HG02571 (cell line): Measurements from ENCODE around the gene PUSL1.

Source experiments
- ATAC-seq: cut with Tn5 transposase; IDR thresholded peaks from one replicate; pipeline ENCODE4 v1.9.1; 2021; ENCODE audit warnings: mild to moderate bottlenecking, moderate library complexity; ENCODE audit not compliant: unreplicated experiment

Gene PUSL1

DNA sequence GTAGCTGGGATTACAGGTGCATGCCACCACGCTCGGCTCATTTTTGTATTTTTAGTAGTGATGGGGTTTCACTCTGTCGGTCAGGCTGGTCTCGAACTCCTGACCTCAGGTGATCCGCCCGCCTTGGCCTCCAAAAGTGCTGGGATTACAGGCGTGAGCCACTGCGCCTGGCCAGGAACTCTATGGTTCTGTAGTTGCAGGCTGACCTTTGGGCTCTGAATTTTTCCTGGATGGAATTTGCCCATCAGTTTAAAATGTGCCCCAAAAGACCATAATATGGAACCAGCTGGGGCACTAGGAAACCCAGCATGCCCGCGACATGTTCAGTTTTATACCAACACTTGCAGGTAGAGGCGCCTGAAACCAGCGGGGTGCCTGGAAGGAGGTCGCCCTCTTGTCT is 29.8 kb upstream of the PUSL1 start:
- no peak for ATAC-seq

DNA sequence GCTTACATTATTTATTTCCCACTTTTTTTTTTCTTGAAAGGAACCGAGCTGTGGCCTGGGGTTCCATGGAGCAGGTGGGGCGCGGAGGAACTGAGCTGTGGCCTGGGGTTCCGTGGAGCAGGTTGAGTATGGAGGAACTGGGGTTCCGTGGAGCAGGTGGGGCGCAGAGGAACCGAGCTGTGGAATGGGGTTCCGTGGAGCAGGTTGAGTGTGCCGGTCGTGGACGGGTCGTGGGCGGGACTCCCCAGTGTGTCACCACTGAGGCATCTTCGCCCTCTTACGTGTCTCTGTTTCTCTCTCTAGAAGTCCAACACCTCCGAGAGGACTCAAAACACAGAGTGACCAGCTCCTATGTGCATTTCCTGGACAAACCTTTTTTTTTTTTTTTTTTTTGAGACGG is 29.4 kb upstream of the PUSL1 start:
- no peak for ATAC-seq

DNA sequence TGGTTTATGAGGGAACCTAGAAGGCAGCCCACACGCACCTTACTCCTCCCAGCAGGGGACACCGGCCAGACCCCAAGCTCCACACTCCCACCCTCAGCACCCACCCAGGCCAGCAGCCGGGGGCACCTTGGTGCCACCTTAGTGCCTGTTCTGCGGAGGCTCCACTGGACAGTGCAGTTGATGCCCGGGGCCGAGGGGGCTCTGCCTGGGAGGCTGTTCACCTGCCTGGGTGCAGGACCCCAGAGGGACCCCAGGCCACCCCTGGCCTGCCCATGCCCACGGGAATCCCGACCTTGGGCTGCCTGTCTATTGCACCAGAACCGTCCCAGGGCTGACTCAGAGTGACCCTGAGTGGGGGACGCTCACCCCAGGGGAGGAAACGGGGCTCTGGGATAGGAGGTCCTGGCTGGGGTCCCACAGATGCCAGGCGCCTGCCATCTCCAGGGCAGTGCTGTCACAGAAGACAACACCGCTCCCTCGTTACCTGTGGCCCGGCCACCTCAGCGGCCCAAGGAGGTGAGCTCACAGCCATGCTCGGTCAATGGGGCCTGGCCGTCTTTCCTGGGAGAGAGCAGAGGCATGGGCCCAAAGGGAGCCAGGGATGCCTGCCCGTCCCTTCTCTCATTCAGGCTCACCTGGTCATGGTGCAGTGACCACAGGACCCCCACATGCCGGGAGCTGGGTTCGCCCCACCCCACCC is 27.5 kb upstream of the PUSL1 start:
- no peak for ATAC-seq

DNA sequence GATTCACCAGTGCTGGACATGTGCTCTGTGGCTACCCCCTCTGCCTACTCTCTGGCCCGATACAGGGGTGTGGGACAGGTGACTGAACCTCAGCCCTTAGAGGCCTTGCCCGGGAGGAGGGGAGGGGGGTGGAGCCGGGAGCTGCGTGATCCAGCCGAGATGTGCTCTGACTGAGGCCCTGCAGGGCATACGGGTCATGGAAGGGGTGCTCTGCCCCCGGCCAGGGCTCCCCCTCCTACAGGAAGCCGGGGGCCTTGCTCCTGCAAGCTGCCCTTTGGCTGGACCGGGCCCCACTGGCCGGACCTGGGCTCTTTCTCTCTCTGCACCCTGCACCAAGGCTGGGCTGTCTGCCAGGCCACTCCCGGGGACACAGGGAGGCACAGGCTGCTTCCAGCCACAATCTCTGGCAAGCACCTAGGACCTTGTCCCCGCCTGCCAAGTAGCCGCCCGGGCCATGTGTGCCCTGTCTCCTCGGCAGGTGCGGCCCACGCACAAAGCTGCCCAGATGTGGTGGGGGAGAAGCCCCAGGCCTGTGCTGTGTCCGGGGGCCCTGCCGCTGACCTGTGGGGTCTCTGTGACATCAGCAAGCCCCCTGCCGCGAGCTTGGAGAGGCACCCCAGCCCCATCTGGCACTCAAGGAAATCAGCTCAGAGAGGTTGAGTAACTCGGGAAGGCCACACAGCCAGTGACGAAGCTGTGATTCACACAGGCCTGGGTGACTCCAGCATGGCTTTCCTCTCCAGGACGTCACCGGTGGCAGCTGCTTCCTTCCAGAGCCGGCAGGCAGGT is 26.7 kb upstream of the PUSL1 start:
- no peak for ATAC-seq

GRCh38 chr1:1282998-1283397 is 25.4 kb upstream of the PUSL1 start:
- ATAC-seq, result no peak

DNA sequence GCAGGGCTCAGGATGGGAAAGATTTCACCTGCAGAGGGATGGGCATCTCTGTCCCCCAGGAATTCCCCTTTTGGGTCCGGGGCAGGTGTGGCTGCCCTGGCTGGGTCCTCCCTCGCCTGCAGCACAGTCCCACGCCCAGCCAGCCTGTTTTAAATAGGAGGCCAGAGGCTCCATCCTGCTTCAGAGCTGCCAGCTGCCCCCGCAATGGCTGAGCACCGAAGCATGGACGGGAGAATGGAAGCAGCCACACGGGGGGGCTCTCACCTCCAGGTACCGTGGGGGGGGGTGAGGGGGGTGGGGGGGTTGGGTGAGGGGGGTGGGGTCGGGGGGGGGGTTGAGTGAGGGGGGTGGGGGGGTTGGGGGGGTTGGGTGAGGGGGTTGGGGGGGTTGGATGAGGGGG is 24.6 kb upstream of the PUSL1 start:
- ATAC-seq, result no peak

GRCh38 chr1:1284221-1285101 is 23.9 kb upstream of the PUSL1 start:
- no peak for ATAC-seq

- ATAC-seq, result no peak
These were observed 23.3 kb upstream of the PUSL1 start for GRCh38 chr1:1285102-1285571.

DNA sequence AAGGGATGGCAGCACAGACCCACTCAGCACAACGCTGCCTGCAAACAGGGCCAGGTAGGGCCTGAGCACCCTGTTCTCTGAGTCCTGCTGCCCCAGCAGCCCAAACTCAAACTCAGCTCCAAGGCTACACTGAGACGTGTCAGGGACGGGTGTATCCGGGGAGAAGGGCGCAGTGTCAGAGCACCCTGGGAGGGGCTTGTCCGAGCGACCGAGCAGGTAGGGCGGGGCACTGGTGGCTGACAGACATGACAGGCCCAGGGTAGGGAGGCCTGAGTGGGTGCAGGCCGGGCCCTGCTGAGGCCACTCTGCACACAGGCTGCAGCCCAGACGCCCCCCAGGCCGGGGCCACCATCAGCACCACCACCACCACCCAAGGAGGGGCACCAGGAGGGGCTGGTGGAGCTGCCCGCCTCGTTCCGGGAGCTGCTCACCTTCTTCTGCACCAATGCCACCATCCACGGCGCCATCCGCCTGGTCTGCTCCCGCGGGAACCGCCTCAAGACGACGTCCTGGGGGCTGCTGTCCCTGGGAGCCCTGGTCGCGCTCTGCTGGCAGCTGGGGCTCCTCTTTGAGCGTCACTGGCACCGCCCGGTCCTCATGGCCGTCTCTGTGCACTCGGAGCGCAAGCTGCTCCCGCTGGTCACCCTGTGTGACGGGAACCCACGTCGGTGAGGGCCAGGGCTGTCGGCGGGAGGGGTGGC is 22.6 kb upstream of the PUSL1 start:
- no peak for ATAC-seq

- ATAC-seq, result no peak
These were observed 21.8 kb upstream of the PUSL1 start for GRCh38 chr1:1286313-1287261.

GRCh38 chr1:1287288-1288110 is 20.9 kb upstream of the PUSL1 start:
- no peak for ATAC-seq

GRCh38 chr1:1290238-1290731 is 18.1 kb upstream of the PUSL1 start:
- ATAC-seq, result no peak

GRCh38 chr1:1291023-1291528 is 17.3 kb upstream of the PUSL1 start:
- no peak for ATAC-seq

GRCh38 chr1:1291548-1292441 is 16.6 kb upstream of the PUSL1 start:
- ATAC-seq, result no peak

- no peak for ATAC-seq
These were observed 16.0 kb upstream of the PUSL1 start for GRCh38 chr1:1292442-1292779.

GRCh38 chr1:1292851-1293250 is 15.5 kb upstream of the PUSL1 start:
- ATAC-seq, result no peak
